ENCODE measurements around the gene KCNJ12.
"Not testable (repeated sequence)": the region's sequence is repeated elsewhere in the genome, so short reads cannot be mapped to it uniquely, and the experiment has no call there.

KCNJ12 gene

DNA sequence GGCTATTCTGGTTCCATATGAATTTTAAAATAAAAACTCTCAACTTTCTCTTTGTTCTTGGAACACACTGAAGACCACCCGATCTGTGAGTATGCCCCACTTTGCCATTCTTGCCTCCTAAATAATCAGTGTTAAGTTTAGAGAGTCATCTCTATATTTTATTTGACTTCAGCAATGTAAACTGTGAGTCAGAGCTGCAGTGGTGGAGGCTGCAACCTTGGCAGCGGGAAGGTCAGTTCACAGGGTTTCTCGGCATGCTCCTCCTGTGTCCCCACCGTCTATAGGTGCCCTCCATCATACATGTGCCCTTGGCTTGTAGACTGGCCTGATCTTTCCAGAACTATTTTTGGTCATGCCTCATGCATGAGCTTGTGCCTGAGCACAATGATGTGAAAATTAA lies 71.4 kb downstream of the KCNJ12 start:
- not testable (repeated sequence) for DNase-seq (ENCODE audit: low spot score)

GRCh38 chr17:21449891-21450290 lies 73.7 kb downstream of the KCNJ12 start:
- not testable (repeated sequence) for DNase-seq (ENCODE audit: low spot score)

DNA sequence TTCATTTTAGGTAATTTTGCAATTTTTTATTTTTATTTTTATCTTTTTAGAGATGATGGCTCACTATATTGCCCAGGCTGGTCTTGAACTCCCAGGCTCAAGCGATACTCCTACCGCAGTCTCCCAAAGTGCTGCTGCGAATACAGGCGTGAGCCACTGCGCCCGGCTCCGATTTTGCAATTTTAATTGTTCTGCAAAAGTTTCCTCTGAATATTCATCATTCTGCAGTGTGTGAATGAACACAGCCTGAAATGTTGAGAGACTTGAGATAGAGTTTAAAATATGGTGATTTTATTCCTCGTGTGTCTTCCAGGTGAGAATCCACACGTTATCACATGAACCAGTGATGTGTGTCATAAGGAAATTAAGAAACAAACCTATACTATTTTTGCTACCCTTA lies 75.8 kb downstream of the KCNJ12 start:
- DNase-seq (ENCODE audit: low spot score), result no peak

DNA sequence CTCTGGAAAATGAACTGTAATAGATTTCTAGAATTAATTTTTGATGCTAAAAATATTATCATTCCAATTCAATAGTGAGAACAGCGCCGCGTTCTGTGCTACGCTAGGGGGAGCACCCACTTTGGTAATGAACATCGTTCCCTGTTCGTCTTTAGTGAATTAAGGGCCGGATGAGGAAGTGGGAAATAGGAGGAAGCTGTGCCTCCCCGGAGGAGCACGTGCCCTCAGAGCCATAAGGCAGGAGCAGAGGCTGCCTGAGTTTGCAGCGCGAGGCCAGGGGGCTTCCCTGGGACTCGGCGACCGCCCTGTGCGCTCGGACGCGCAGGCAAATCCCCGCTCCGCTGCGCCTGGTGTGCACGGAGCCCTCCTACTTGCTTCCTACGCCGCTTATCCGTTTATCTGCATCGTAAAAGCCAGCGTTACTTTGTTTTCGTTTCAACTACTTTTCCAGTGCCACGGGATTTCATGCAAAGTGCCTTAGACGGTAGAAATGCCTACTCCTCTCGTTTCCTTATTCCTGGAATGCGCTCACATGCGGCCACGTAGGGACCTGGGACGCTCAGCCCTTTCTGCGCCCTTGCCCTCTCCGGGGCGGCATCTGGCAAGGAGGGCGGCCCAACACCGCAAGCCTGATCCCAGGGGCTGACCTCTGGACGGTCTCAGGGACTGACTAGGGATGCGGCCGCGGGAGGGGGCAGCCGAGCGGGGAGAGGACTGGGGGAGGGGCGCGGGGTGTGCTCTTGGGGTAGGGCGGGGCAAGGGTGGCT lies 76.4 kb downstream of the KCNJ12 start:
- peak; percentile 61 for DNase-seq (ENCODE audit: low spot score)

GRCh38 chr17:21453144-21453898 lies 77.2 kb downstream of the KCNJ12 start:
- no peak for DNase-seq (ENCODE audit: low spot score)

DNA sequence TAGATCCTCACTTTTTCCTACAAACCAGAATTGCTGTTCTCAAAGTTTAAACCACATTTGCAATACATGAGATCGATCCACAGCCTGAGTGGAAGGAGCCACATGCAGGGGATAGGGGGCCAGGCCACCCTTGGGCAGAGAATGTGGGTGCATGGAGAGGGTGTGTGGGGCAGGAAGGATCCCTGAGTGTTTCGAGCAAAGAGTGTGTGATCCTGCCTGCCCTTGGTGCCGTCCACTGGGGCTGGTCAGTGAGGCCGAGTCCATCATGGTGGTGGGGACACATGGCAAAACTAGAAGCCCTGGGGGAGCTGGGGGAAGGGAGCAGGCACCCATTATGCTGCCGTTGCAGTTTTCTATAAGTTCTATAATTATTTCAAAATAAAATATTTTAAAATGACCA lies 77.8 kb downstream of the KCNJ12 start:
- DNase-seq (ENCODE audit: low spot score), result not testable (repeated sequence)

- no peak for DNase-seq (ENCODE audit: low spot score)
These were observed 78.3 kb downstream of the KCNJ12 start for GRCh38 chr17:21454441-21454840.

DNA sequence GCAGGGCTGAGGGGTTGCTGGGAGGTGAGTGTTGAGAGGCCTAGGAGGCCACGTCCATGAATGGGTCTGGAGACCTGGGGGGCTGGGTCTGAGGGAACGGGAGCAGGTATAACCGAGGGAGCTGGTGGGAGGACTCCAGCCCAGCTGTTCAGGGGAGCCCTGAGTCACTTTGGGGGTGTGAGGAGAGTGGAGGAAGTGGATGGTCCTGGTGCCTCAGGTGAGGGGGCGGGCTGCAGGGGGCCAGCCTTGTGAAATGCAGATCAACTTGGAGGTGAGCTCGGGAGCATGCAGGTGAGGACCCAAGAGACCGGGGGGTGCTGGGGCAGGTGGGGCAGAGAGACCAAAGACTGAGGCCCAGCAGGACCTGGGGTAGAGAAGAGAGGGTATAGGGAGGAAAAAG lies 79.6 kb downstream of the KCNJ12 start:
- no peak for DNase-seq (ENCODE audit: low spot score)

DNA sequence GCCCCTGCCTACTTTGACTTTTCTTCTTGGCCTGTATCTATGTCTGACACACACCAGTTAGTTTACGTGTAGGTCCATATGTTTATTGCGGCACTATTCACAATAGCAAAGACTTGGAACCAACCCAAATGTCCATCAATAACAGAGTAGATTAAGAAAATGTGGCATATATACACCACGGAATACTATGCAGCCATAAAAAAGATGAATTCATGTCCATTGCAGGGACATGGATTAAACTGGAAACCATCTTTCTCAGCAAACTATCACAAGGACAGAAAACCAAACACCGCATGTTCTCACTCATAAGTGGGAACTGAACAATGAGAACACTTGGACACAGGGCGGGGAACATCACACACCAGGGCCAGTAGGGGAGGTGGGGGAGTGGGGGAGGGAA lies 80.3 kb downstream of the KCNJ12 start:
- DNase-seq (ENCODE audit: low spot score), result not testable (repeated sequence)

DNA sequence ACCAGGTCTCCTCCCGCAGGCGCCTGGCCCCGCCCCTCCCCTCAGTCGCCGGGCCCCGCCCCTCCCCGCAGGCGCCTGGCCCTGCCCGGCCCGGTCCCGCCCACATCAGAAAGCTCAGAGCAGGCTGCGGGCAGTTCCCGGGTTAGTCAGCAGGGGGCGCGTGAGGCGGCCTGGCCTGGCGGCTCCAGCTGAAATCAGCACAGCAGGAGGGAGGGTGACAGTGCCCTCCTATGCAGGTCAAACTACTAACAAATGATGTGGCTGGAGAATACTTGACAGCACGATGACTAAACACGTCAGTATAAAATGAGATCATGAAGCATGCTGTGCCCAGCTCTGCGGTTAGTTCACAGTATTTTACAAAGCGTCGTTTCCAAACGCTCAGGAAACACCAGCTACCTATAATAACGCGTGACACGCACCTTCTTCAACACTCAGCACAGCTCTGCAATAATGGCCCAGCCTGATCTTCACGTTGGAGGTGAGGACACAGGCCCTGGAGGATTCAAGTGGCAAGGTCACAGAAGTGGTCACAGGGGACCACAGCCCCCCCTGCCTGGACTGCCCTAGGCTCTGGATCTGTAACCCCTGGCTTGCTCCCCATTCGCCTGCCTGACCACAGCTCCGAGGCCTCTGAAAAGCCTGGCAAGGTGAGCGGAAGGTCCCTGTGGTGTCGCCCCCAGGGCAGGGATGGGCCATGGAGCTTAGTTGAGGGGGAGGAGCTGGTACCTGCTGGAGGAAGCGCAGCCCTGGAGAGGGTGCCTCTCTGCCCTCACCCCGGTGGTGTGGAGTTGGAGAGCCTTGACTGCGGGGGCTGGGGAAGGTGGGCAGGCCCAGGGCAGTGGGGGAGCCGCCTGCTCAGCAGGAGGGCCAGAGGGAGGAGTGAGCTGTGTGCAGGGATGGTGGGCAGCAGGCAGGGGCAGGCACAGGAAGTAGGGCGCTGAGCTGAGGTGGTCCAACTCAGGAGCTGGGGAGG lies 81.2 kb downstream of the KCNJ12 start:
- peak; percentile 79 for DNase-seq (ENCODE audit: low spot score)

DNA sequence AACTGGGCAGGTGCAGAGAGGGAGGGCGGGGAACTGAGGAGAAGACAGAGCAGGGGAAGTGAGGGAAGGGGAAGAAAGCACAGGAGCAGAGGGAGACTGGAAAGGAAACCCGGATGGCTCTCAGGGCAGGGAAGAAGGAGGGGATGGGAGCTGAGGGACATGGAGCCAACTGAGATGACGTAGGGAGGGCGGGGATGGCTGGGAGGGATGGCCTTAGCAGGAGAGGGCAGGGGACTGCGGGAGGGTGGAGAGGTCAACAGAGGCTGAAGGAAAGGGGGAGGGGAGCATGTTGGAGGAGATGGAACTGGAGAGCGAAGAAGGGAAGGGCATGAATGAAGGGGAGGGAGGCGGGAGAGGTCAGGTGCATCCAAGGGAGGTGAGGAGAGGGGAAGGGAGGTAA lies 81.9 kb downstream of the KCNJ12 start:
- no peak for DNase-seq (ENCODE audit: low spot score)

GRCh38 chr17:21459536-21459935 lies 83.4 kb downstream of the KCNJ12 start:
- DNase-seq (ENCODE audit: low spot score), result no peak

DNA sequence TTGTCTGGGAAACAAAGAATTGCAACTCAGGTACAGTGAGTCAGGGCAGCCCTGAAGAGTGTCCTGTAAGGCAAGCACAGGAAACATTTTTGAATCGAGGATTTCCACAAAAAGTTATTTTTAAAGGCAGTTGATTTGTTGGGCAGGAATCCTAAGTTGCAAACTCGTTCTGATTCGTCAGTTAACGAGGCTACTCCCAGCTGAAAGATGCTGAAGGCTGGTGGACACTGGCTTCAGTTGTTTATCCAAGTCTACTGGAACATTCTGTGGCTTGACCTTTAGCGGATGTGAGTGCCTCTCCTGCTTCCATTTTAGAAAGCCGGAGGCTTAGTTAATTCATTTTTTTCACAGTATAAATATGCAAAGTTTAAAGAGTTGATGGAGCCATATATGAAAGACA lies 84.2 kb downstream of the KCNJ12 start:
- no peak for DNase-seq (ENCODE audit: low spot score)

GRCh38 chr17:21462237-21462636 lies 86.1 kb downstream of the KCNJ12 start:
- DNase-seq (ENCODE audit: low spot score), result no peak

DNA sequence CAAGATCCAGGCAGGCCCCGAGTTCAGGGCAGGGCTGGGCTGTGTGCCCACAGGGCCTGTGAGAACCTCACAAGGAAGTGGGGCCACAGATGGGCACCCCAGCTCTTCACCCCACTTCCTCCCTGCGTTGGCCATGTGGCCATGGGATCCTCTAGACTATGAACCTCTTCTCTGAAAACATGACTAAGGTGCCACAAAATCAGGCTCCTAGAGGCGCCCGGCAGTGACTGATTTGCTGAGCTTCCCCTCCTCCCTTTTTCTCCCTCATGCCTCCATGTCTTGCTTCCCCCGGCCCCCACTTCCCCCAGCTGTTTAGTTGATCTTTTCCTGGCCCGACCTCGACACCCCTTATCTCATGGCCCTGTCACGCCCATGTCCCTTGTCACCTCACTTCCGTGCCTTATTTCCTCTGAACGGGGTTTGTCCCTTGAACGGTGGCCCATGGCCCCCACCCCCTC lies 87.1 kb downstream of the KCNJ12 start:
- DNase-seq (ENCODE audit: low spot score), result no peak

GRCh38 chr17:21463779-21464407 lies 87.7 kb downstream of the KCNJ12 start:
- DNase-seq (ENCODE audit: low spot score), result no peak

- DNase-seq (ENCODE audit: low spot score), result no peak
These were observed 88.5 kb downstream of the KCNJ12 start for GRCh38 chr17:21464611-21465021.

- DNase-seq (ENCODE audit: low spot score), result no peak
These were observed 90.4 kb downstream of the KCNJ12 start for GRCh38 chr17:21466550-21466949.

DNA sequence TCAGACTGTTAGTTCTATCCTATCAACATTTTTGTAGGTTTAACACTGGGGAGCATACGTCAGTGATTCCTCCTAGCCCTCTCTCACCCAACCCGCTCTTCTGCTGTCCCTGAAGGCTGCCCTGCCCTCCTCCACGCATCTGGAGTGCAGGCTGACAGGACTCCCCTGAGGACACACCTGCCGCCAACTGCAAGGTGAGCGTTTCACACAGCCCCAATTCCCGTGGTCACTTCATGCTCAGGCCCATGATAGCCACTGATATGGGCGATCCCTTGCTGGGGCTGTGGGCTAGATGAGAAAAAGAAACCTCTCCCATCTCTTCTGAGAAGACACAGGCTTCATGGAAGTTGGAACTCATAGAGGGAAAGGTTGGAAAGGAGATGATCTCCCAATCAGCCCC lies 91.0 kb downstream of the KCNJ12 start:
- DNase-seq (ENCODE audit: low spot score), result no peak

DNA sequence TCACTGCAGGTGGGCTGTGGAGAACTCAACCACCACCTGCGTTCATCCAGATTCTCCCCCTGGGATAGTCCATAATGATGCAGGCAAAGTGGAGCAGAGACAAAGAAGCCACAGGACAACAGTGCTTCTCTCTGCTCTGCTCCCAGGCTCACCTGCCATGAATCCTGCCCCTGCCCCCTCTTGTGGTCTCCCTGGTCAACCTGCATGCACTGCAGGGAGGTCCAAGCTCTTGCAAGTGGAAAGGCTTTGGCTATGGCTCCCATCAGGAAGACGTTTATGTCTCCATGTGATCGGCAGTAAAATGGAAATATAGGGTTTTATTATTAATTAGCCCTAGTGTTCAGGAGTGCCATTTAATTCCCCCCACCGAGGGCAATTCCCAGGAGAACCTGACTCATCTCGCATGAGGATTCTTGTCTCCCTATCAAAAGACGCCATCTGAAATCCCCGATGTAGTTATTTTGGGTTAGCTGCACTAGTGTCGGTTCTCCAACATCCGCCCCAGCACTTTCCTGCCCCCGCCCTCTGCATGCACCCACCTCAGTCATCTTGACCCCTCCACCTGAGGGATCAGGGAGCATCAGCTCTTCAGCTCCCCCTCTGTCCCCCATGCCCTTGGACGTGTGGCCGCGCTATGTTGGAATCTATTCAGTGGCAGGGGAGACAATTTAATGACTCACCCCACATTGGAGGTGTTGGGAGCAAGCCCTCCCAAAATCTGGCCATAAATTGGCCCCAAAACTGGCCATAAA lies 91.8 kb downstream of the KCNJ12 start:
- no peak for DNase-seq (ENCODE audit: low spot score)

Data from SK-N-DZ (cell line).